ENCODE results near the gene CYB561.

The CYB561 gene

GRCh38 chr17:63450551-63450950 lies 4.4 kb upstream of the CYB561 start:
- Histone ChIP-seq H3K4me1 (ENCODE audit: control insufficient read depth, insufficient read depth, low read length) (0 out of 2 replicates have a peak, but pooled peaks cover 2% of the 10 kb centered on the region), H3K36me3 (ENCODE audit: control insufficient read depth in 2 of 2, insufficient read depth in 1 of 2, low read length in 2 of 2) (no peaks in the 10 kb centered on the region), H3K9me3 (ENCODE audit: control insufficient read depth, insufficient read depth, low read depth, low read length) (no peaks in the 10 kb centered on the region), H3K27ac (ENCODE audit: extremely low read depth, low read depth, low read length) (no peak overlapping the region), H3K4me3 (ENCODE audit: low read depth, low read length) (no peak overlapping the region)
- POLR2A ChIA-PET, result interaction anchor here (0.6 to 1.0 kb wide), 2 partner anchors 43 to 171 kb away, joined by 3 read pairs; partner anchors contain the start of gene MAP3K3
- TF ChIP-seq BCL6B (tag by site-specific recombination; IDR thresholded peaks at IDR 0.05), result no peak
- no peak for TF ChIP-seq ZNF416 (tag by site-specific recombination; IDR thresholded peaks at IDR 0.05)
- TF ChIP-seq ZNF423 (tag by site-specific recombination; IDR thresholded peaks at IDR 0.05), result no peak
- no peak for TF ChIP-seq ZNF433 (tag by site-specific recombination; IDR thresholded peaks at IDR 0.05; ENCODE audit: low read depth)
- no peak for TF ChIP-seq ZNF121 (tag by site-specific recombination; IDR thresholded peaks at IDR 0.05)
- TF ChIP-seq ZNF133 (tag by site-specific recombination; IDR thresholded peaks at IDR 0.05), result no peak
- TF ChIP-seq ZNF214 (tag by site-specific recombination; IDR thresholded peaks at IDR 0.05; ENCODE audit: borderline replicate concordance), result no peak
- no peak for TF ChIP-seq SCRT1 (tag by site-specific recombination; IDR thresholded peaks at IDR 0.05; ENCODE audit: borderline replicate concordance)
- TF ChIP-seq ZNF211 (tag by site-specific recombination; IDR thresholded peaks at IDR 0.05; ENCODE audit: low read depth), result no peak
- TF ChIP-seq SETDB1 (IDR thresholded peaks at IDR 0.05; ENCODE audit: insufficient read length, low read length), result no peak
- no peak for TF ChIP-seq ZNF610 (tag by site-specific recombination; IDR thresholded peaks at IDR 0.05; ENCODE audit: borderline replicate concordance)
- no peak for TF ChIP-seq ZNF548 (tag by site-specific recombination; IDR thresholded peaks at IDR 0.05)
- no peak for TF ChIP-seq PBX3 (CRISPR knock-in tag; IDR thresholded peaks at IDR 0.05)
- TF ChIP-seq ZNF24 (tag by site-specific recombination; IDR thresholded peaks at IDR 0.05), result no peak
- no peak for TF ChIP-seq ZNF23 (tag by site-specific recombination; IDR thresholded peaks at IDR 0.05; ENCODE audit: borderline replicate concordance)
- TF ChIP-seq ZNF658 (tag by site-specific recombination; IDR thresholded peaks at IDR 0.05), result no peak
- no peak for TF ChIP-seq SP7 (tag by site-specific recombination; IDR thresholded peaks at IDR 0.05)
- no peak for TF ChIP-seq RBAK (tag by site-specific recombination; IDR thresholded peaks at IDR 0.05)
- TF ChIP-seq GLIS2 (tag by site-specific recombination; IDR thresholded peaks at IDR 0.05), result no peak
- CTCF ChIA-PET, result interaction anchor here (0.6 to 1.0 kb wide), 3 partner anchors 25 to 779 kb away, joined by 3 to 4 read pairs (median 3); no protein-coding TSS in a partner anchor

GRCh38 chr17:63448655-63449054 lies 2.5 kb upstream of the CYB561 start:
- H3K36me3 ChIP-seq (ENCODE audit: control insufficient read depth in 2 of 2, insufficient read depth in 1 of 2, low read length in 2 of 2), result no peaks in the 10 kb centered on the region
- ChIA-PET CTCF (interaction anchor here (1.0 to 2.4 kb wide), 4 partner anchors 17 to 42 kb away, joined by 4 to 12 read pairs (median 4); no protein-coding TSS in a partner anchor), POLR2A (no interaction called here)
- TF ChIP-seq ZFP69B (tag by site-specific recombination; IDR thresholded peaks at IDR 0.05) (no peak), ZNF768 (tag by site-specific recombination; IDR thresholded peaks at IDR 0.05) (no peak), ZNF792 (tag by site-specific recombination; IDR thresholded peaks at IDR 0.05) (no peak), ZNF580 (tag by site-specific recombination; IDR thresholded peaks at IDR 0.05) (no peak), ZSCAN16 (tag by site-specific recombination; IDR thresholded peaks at IDR 0.05) (no peak), ZNF133 (tag by site-specific recombination; IDR thresholded peaks at IDR 0.05) (no peak), ZFP37 (tag by site-specific recombination; IDR thresholded peaks at IDR 0.05) (no peak), ZNF596 (tag by site-specific recombination; IDR thresholded peaks at IDR 0.05) (no peak), BCL11B (tag by site-specific recombination; IDR thresholded peaks at IDR 0.05; ENCODE audit: low read depth) (no peak), ZNF174 (tag by site-specific recombination; IDR thresholded peaks at IDR 0.05) (no peak), GLI4 (tag by site-specific recombination; IDR thresholded peaks at IDR 0.05) (no peak)
- H3K4me1 ChIP-seq (ENCODE audit: control insufficient read depth, insufficient read depth, low read length), result 0 out of 2 replicates have a peak, but pooled peaks cover 2% of the 10 kb centered on the region
- no peak overlapping the region for H3K4me3 ChIP-seq (ENCODE audit: low read depth, low read length)
- no peaks in the 10 kb centered on the region for H3K9me3 ChIP-seq (ENCODE audit: control insufficient read depth, insufficient read depth, low read depth, low read length)
- no peak overlapping the region for H3K27ac ChIP-seq (ENCODE audit: extremely low read depth, low read depth, low read length)
